ENCODE measurements around the gene PLCB2. TPM values are rescaled to one million over a fixed set of nuclear protein-coding genes. Genes with fewer than 3 reads are reported as not detected.

The PLCB2 gene
- total RNA-seq, 1 donor from 2014 or later, result 8.7 TPM

DNA sequence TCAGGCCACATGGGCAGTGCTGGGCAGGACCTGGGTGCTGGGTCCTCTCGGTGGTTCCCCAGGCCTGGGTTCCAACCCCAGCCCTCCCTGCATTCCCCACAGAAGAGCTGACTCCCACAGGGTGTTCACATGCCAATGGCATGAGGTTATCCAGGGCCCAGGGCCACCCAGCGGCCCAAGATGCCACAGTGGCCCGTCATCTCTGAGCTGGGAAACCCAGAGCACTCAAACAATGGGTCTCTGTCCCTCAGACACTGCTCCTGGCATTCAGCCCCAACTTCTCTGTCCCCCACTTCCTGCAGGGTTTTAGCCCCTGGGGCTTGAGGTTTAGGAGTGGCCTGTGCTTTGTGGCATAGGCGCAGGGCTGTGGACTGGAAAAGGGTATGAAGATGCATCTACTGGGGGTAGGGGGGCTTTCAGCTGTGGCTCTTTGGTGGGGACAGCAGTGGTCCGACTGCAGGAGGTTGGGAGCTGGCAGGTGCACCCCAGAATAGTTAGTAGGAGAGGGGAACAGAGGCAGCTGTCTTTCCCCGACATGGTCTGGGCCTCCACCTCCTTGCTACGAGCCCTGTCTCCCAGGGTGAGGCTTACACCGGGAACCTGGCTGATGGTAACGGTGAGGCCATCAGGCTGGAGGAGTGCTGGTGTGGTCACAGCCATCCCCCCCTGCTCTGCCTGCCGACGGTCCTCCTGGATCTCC lies 31.3 kb upstream of the PLCB2 start:
- no peak for DNase-seq (ENCODE audit: low read depth, low spot score)
- Mint-ChIP-seq H3K27ac (ENCODE audit: unreplicated experiment) (peak overlapping the region; percentile 81), H3K4me1 (peaks cover 19% of the 10 kb centered on the region), H3K9me3 (no peaks in the 10 kb centered on the region), H3K36me3 (ENCODE audit: low read depth) (no peaks in the 10 kb centered on the region), H3K4me3 (no peak overlapping the region), H3K27me3 (ENCODE audit: low read depth) (no peaks in the 10 kb centered on the region)
- no peak for TF ChIP-seq CTCF (conservative IDR thresholded peaks at IDR 0.05)

GRCh38 chr15:40338041-40338657 lies 30.4 kb upstream of the PLCB2 start:
- H3K9me3 Mint-ChIP-seq, result no peaks in the 10 kb centered on the region
- peak; percentile 79 for DNase-seq (ENCODE audit: low read depth, low spot score)
- H3K27me3 Mint-ChIP-seq (ENCODE audit: low read depth), result no peaks in the 10 kb centered on the region
- H3K4me1 Mint-ChIP-seq, result peaks cover 21% of the 10 kb centered on the region
- H3K4me3 Mint-ChIP-seq, result peak overlapping the region; percentile 36
- H3K27ac Mint-ChIP-seq (ENCODE audit: unreplicated experiment), result peak overlapping the region; percentile 94
- TF ChIP-seq CTCF (conservative IDR thresholded peaks at IDR 0.05), result peak; percentile 93
- no peaks in the 10 kb centered on the region for H3K36me3 Mint-ChIP-seq (ENCODE audit: low read depth)

DNA sequence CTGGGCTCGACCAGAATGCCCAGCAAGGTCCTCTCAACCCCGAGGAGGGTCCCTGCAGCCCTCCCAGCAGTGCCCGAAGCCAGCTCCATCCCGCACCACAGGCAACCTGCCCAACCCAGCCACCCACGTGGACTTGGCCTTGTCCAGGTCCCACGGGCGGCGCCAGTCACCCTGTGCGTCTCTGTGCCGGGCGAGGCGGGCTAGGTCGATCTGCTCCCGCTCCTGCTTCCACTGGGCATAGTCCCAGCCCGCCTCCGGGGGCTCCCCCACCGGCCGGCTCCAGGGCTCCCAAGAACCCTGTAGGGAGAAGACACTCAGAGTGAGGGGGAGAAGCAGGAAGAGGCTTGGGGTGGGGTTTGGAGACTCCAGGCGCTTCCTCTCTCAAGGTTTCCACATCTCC lies 29.9 kb upstream of the PLCB2 start:
- H3K27ac Mint-ChIP-seq (ENCODE audit: unreplicated experiment), result peak overlapping the region; percentile 94

GRCh38 chr15:40336744-40337122 lies 29.0 kb upstream of the PLCB2 start:
- Mint-ChIP-seq H3K4me1 (peaks cover 21% of the 10 kb centered on the region), H3K9me3 (no peaks in the 10 kb centered on the region), H3K36me3 (ENCODE audit: low read depth) (no peaks in the 10 kb centered on the region), H3K27ac (ENCODE audit: unreplicated experiment) (no peak overlapping the region), H3K27me3 (ENCODE audit: low read depth) (no peaks in the 10 kb centered on the region), H3K4me3 (no peak overlapping the region)
- DNase-seq (ENCODE audit: low read depth, low spot score), result no peak
- TF ChIP-seq CTCF (conservative IDR thresholded peaks at IDR 0.05), result no peak

More for the DNA sequence above, 29.9 kb upstream of the PLCB2 start:
- Mint-ChIP-seq H3K27me3 (ENCODE audit: low read depth) (no peaks in the 10 kb centered on the region), H3K36me3 (ENCODE audit: low read depth) (no peaks in the 10 kb centered on the region), H3K4me1 (peaks cover 21% of the 10 kb centered on the region), H3K9me3 (no peaks in the 10 kb centered on the region), H3K4me3 (no peak overlapping the region)
- no peak for TF ChIP-seq CTCF (conservative IDR thresholded peaks at IDR 0.05)
- DNase-seq (ENCODE audit: low read depth, low spot score), result no peak

GRCh38 chr15:40335938-40336743 lies 28.4 kb upstream of the PLCB2 start:
- H3K36me3 Mint-ChIP-seq (ENCODE audit: low read depth), result no peaks in the 10 kb centered on the region
- no peak overlapping the region for H3K4me3 Mint-ChIP-seq
- H3K27me3 Mint-ChIP-seq (ENCODE audit: low read depth), result no peaks in the 10 kb centered on the region
- H3K27ac Mint-ChIP-seq (ENCODE audit: unreplicated experiment), result peak overlapping the region; percentile 50
- TF ChIP-seq CTCF (conservative IDR thresholded peaks at IDR 0.05), result no peak
- peaks cover 19% of the 10 kb centered on the region for H3K4me1 Mint-ChIP-seq
- no peaks in the 10 kb centered on the region for H3K9me3 Mint-ChIP-seq
- DNase-seq (ENCODE audit: low read depth, low spot score), result no peak
